ENCODE data around the gene DTHD1.

- TF ChIP-seq, protein P1, sequence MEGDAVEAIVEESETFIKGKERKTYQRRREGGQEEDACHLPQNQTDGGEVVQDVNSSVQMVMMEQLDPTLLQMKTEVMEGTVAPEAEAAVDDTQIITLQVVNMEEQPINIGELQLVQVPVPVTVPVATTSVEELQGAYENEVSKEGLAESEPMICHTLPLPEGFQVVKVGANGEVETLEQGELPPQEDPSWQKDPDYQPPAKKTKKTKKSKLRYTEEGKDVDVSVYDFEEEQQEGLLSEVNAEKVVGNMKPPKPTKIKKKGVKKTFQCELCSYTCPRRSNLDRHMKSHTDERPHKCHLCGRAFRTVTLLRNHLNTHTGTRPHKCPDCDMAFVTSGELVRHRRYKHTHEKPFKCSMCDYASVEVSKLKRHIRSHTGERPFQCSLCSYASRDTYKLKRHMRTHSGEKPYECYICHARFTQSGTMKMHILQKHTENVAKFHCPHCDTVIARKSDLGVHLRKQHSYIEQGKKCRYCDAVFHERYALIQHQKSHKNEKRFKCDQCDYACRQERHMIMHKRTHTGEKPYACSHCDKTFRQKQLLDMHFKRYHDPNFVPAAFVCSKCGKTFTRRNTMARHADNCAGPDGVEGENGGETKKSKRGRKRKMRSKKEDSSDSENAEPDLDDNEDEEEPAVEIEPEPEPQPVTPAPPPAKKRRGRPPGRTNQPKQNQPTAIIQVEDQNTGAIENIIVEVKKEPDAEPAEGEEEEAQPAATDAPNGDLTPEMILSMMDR (IDR thresholded peaks at IDR 0.05), result no peak
- no peak for TF ChIP-seq POLR2AphosphoS5 (IDR thresholded peaks at IDR 0.05)
Measured at GRCh38 chr4:36280555-36280954, 861 bp upstream of the DTHD1 start.

Data from stomach (tissue), 4 donors.